ENCODE data around the gene PHTF1. TPM values are rescaled to one million over a fixed set of nuclear protein-coding genes. Genes with fewer than 3 reads are reported as not detected.
"Not testable (repeated sequence)": the region's sequence is repeated elsewhere in the genome, so short reads cannot be mapped to it uniquely, and the experiment has no call there.

Gene PHTF1
- polyA plus RNA-seq, 1 donor = 9.6 TPM

- Histone ChIP-seq H3K4me1 (ENCODE audit: control insufficient read depth, insufficient read depth, low read length) (no peaks in the 10 kb centered on the region), H3K36me3 (ENCODE audit: control insufficient read depth, insufficient read depth, low read length) (peaks cover 3% of the 10 kb centered on the region), H3K27ac (ENCODE audit: low read length) (no peak overlapping the region), H3K4me3 (ENCODE audit: low read length) (no peak overlapping the region), H3K27me3 (ENCODE audit: control insufficient read depth, insufficient read depth, low read length) (no peaks in the 10 kb centered on the region), H3K9me3 (ENCODE audit: control insufficient read depth, low read depth, low read length) (no peaks in the 10 kb centered on the region)
- DNase-seq = peak in 1 of 2 donors; percentile 39
- WGBS (ENCODE audit: insufficient coverage, low lambda C conversion rate) = no CpG with 5 or more reads among the region's 5 CpGs
These were observed 16.8 kb downstream of the PHTF1 start for GRCh38 chr1:113742515-113742914.

GRCh38 chr1:113734357-113735055 lies 24.8 kb downstream of the PHTF1 start:
- WGBS (ENCODE audit: insufficient coverage, low lambda C conversion rate) = 96% methylated on average over 2 of the region's 2 CpGs
- DNase-seq = no peak
- H3K27ac ChIP-seq (ENCODE audit: low read length) = no peak overlapping the region
- H3K9me3 ChIP-seq (ENCODE audit: control insufficient read depth, low read depth, low read length) = no peaks in the 10 kb centered on the region
- no peaks in the 10 kb centered on the region for H3K27me3 ChIP-seq (ENCODE audit: control insufficient read depth, insufficient read depth, low read length)
- H3K4me3 ChIP-seq (ENCODE audit: low read length) = no peak overlapping the region
- H3K4me1 ChIP-seq (ENCODE audit: control insufficient read depth, insufficient read depth, low read length) = no peaks in the 10 kb centered on the region
- H3K36me3 ChIP-seq (ENCODE audit: control insufficient read depth, insufficient read depth, low read length) = peaks cover 5% of the 10 kb centered on the region

GRCh38 chr1:113732802-113733201 lies 26.5 kb downstream of the PHTF1 start:
- H3K9me3 ChIP-seq (ENCODE audit: control insufficient read depth, low read depth, low read length) = no peaks in the 10 kb centered on the region
- no peak overlapping the region for H3K27ac ChIP-seq (ENCODE audit: low read length)
- DNase-seq = no peak
- no peak overlapping the region for H3K4me3 ChIP-seq (ENCODE audit: low read length)
- H3K4me1 ChIP-seq (ENCODE audit: control insufficient read depth, insufficient read depth, low read length) = no peaks in the 10 kb centered on the region
- no CpG with 5 or more reads among the region's 5 CpGs for WGBS (ENCODE audit: insufficient coverage, low lambda C conversion rate)
- H3K36me3 ChIP-seq (ENCODE audit: control insufficient read depth, insufficient read depth, low read length) = peaks cover 4% of the 10 kb centered on the region
- no peaks in the 10 kb centered on the region for H3K27me3 ChIP-seq (ENCODE audit: control insufficient read depth, insufficient read depth, low read length)

GRCh38 chr1:113721010-113721409 lies 38.3 kb downstream of the PHTF1 start:
- no peaks in the 10 kb centered on the region for H3K9me3 ChIP-seq (ENCODE audit: control insufficient read depth, low read depth, low read length)
- no peak overlapping the region for H3K27ac ChIP-seq (ENCODE audit: low read length)
- H3K27me3 ChIP-seq (ENCODE audit: control insufficient read depth, insufficient read depth, low read length) = no peaks in the 10 kb centered on the region
- WGBS (ENCODE audit: insufficient coverage, low lambda C conversion rate) = 100% methylated on average over 1 of the region's 2 CpGs
- H3K36me3 ChIP-seq (ENCODE audit: control insufficient read depth, insufficient read depth, low read length) = peaks cover 5% of the 10 kb centered on the region
- H3K4me1 ChIP-seq (ENCODE audit: control insufficient read depth, insufficient read depth, low read length) = no peaks in the 10 kb centered on the region
- no peak overlapping the region for H3K4me3 ChIP-seq (ENCODE audit: low read length)
- no peak for DNase-seq

- not testable (repeated sequence) for DNase-seq; H3K4me1 ChIP-seq (ENCODE audit: control insufficient read depth, insufficient read depth, low read length); H3K36me3 ChIP-seq (ENCODE audit: control insufficient read depth, insufficient read depth, low read length); H3K27me3 ChIP-seq (ENCODE audit: control insufficient read depth, insufficient read depth, low read length); H3K9me3 ChIP-seq (ENCODE audit: control insufficient read depth, low read depth, low read length); H3K4me3 ChIP-seq (ENCODE audit: low read length); H3K27ac ChIP-seq (ENCODE audit: low read length)
- no CpG with 5 or more reads among the region's 5 CpGs for WGBS (ENCODE audit: insufficient coverage, low lambda C conversion rate)
These were observed 40.7 kb downstream of the PHTF1 start for GRCh38 chr1:113718621-113719020.

GRCh38 chr1:113717506-113717905 lies 41.8 kb downstream of the PHTF1 start:
- not testable (repeated sequence) for H3K4me3 ChIP-seq (ENCODE audit: low read length); H3K4me1 ChIP-seq (ENCODE audit: control insufficient read depth, insufficient read depth, low read length); H3K27ac ChIP-seq (ENCODE audit: low read length); H3K36me3 ChIP-seq (ENCODE audit: control insufficient read depth, insufficient read depth, low read length); H3K27me3 ChIP-seq (ENCODE audit: control insufficient read depth, insufficient read depth, low read length); DNase-seq; H3K9me3 ChIP-seq (ENCODE audit: control insufficient read depth, low read depth, low read length)
- 100% methylated on average over 1 of the region's 6 CpGs for WGBS (ENCODE audit: insufficient coverage, low lambda C conversion rate)

- Histone ChIP-seq H3K4me3 (ENCODE audit: low read length) (no peak overlapping the region), H3K9me3 (ENCODE audit: control insufficient read depth, low read depth, low read length) (no peaks in the 10 kb centered on the region), H3K4me1 (ENCODE audit: control insufficient read depth, insufficient read depth, low read length) (no peaks in the 10 kb centered on the region), H3K27ac (ENCODE audit: low read length) (no peak overlapping the region), H3K27me3 (ENCODE audit: control insufficient read depth, insufficient read depth, low read length) (no peaks in the 10 kb centered on the region), H3K36me3 (ENCODE audit: control insufficient read depth, insufficient read depth, low read length) (peaks cover 6% of the 10 kb centered on the region)
- 80% methylated on average over 1 of the region's 3 CpGs for WGBS (ENCODE audit: insufficient coverage, low lambda C conversion rate)
- no peak for DNase-seq
These were observed 44.5 kb downstream of the PHTF1 start for GRCh38 chr1:113714606-113715269.

GRCh38 chr1:113701429-113701828 lies 57.9 kb downstream of the PHTF1 start:
- no peaks in the 10 kb centered on the region for H3K9me3 ChIP-seq (ENCODE audit: control insufficient read depth, low read depth, low read length)
- no CpG with 5 or more reads among the region's 3 CpGs for WGBS (ENCODE audit: insufficient coverage, low lambda C conversion rate)
- DNase-seq = no peak

GRCh38 chr1:113694910-113695309 lies 64.4 kb downstream of the PHTF1 start:
- Histone ChIP-seq H3K4me1 (ENCODE audit: control insufficient read depth, insufficient read depth, low read length) (no peaks in the 10 kb centered on the region), H3K36me3 (ENCODE audit: control insufficient read depth, insufficient read depth, low read length) (peaks cover 6% of the 10 kb centered on the region), H3K27me3 (ENCODE audit: control insufficient read depth, insufficient read depth, low read length) (no peaks in the 10 kb centered on the region), H3K4me3 (ENCODE audit: low read length) (no peak overlapping the region), H3K27ac (ENCODE audit: low read length) (no peak overlapping the region), H3K9me3 (ENCODE audit: control insufficient read depth, low read depth, low read length) (peaks cover 8% of the 10 kb centered on the region)
- no peak for DNase-seq

More at GRCh38 chr1:113701429-113701828, 57.9 kb downstream of the PHTF1 start:
- Histone ChIP-seq H3K36me3 (ENCODE audit: control insufficient read depth, insufficient read depth, low read length) (peaks cover 6% of the 10 kb centered on the region), H3K4me3 (ENCODE audit: low read length) (no peak overlapping the region), H3K4me1 (ENCODE audit: control insufficient read depth, insufficient read depth, low read length) (no peaks in the 10 kb centered on the region), H3K27ac (ENCODE audit: low read length) (no peak overlapping the region), H3K27me3 (ENCODE audit: control insufficient read depth, insufficient read depth, low read length) (no peaks in the 10 kb centered on the region)

GRCh38 chr1:113692824-113693431 lies 66.4 kb downstream of the PHTF1 start:
- no peaks in the 10 kb centered on the region for H3K4me1 ChIP-seq (ENCODE audit: control insufficient read depth, insufficient read depth, low read length)
- H3K4me3 ChIP-seq (ENCODE audit: low read length) = no peak overlapping the region
- no peaks in the 10 kb centered on the region for H3K27me3 ChIP-seq (ENCODE audit: control insufficient read depth, insufficient read depth, low read length)
- H3K36me3 ChIP-seq (ENCODE audit: control insufficient read depth, insufficient read depth, low read length) = peaks cover 6% of the 10 kb centered on the region
- 90% methylated on average over 2 of the region's 4 CpGs for WGBS (ENCODE audit: insufficient coverage, low lambda C conversion rate)
- no peak for DNase-seq
- H3K9me3 ChIP-seq (ENCODE audit: control insufficient read depth, low read depth, low read length) = peaks cover 8% of the 10 kb centered on the region
- no peak overlapping the region for H3K27ac ChIP-seq (ENCODE audit: low read length)

Measured in large intestine (tissue), 3 donors.